Calu3 (cell line): ENCODE measurements around the gene PDK2. TPM values are rescaled to one million over a fixed set of nuclear protein-coding genes. Genes with fewer than 3 reads are reported as not detected.

Experiments
- BruUV-seq: library from RNA; stranded (reverse); fragments of 400-500 nt; replicated peaks from 2 replicates; lab custom pipeline; 2021; lab: Mats Ljungman, UMichigan
- CTCF ChIA-PET: fragments of 300-600 bp; sonication (Branson Sonifier 250); formaldehyde crosslinking; loops from one replicate; lab custom pipeline; 2022; ENCODE audit warnings: antibody characterized with exemption; lab: Charles Lee
- DNase-seq: peaks from one replicate; pipeline ENCODE4 v3.0.0; 2022
- H3K27ac Mint-ChIP-seq: one replicate; pipeline ENCODE4 v1.8.0; 2022; ENCODE audit warnings: mixed read lengths; ENCODE audit not compliant: unreplicated experiment
- H3K27me3 Mint-ChIP-seq: one replicate; pipeline ENCODE4 v1.8.0; 2022; ENCODE audit warnings: mixed read lengths; ENCODE audit not compliant: unreplicated experiment
- H3K36me3 Mint-ChIP-seq: one replicate; pipeline ENCODE4 v1.8.0; 2022; ENCODE audit warnings: mild to moderate bottlenecking, moderate library complexity, mixed read lengths; ENCODE audit not compliant: insufficient read depth, unreplicated experiment
- H3K4me1 Mint-ChIP-seq: one replicate; pipeline ENCODE4 v1.8.0; 2022; ENCODE audit warnings: mild to moderate bottlenecking, low read depth, mixed read lengths; ENCODE audit not compliant: unreplicated experiment
- H3K4me3 Mint-ChIP-seq: one replicate; pipeline ENCODE4 v1.8.0; 2022; ENCODE audit warnings: mild to moderate bottlenecking, low read depth, moderate library complexity, mixed read lengths; ENCODE audit not compliant: unreplicated experiment
- H3K9me3 Mint-ChIP-seq: one replicate; pipeline ENCODE4 v1.8.0; 2022; ENCODE audit warnings: low read depth, mixed read lengths; ENCODE audit not compliant: unreplicated experiment
- CTCF ChIP-seq: fragments of 200-600 bp; IDR thresholded peaks from one replicate; pipeline ENCODE4 v1.8.0; 2022; ENCODE audit warnings: antibody characterized with exemption; ENCODE audit not compliant: unreplicated experiment
- intact Hi-C: fragments of 100-400 bp; cut with micrococcal nuclease; formaldehyde crosslinking; loops from one replicate; pipeline ENCODE4 v1.10.0; 2022; ENCODE audit not compliant: unreplicated experiment
- total RNA-seq: library from RNA; stranded (reverse); gene quantifications from 2 replicates; pipeline ENCODE4 v1.2.3, GENCODE V29; 2022

Gene PDK2
- total RNA-seq, 1 experiment from 2014 or later, result 29.5 TPM

GRCh38 chr17:50161023-50161910, 66.1 kb downstream of the PDK2 start:
- H3K27me3 Mint-ChIP-seq, result peaks cover 59% of the 10 kb centered on the region
- TF ChIP-seq CTCF, result peak; percentile 81
- no peaks in the 10 kb centered on the region for H3K9me3 Mint-ChIP-seq
- peak overlapping the region; percentile 6 for H3K27ac Mint-ChIP-seq
- peak overlapping the region; percentile 75 for H3K4me3 Mint-ChIP-seq
- intact Hi-C loops, result loop anchor here (2.0 to 5.0 kb wide), 2 partner anchors 44 to 66 kb away; partner anchors contain the start of gene PDK2
- peaks cover 12% of the 10 kb centered on the region for H3K36me3 Mint-ChIP-seq
- CTCF ChIA-PET, result interaction anchor here (0.6 to 2.6 kb wide), 11 partner anchors 10 to 134 kb away, joined by 3 to 11 read pairs (median 4); partner anchors contain the start of gene PDK2
- DNase-seq, result peak; percentile 97
- peaks cover 18% of the 10 kb centered on the region for H3K4me1 Mint-ChIP-seq
- no TSS peak for BruUV-seq

Other genes starting within 250 kb of the PDK2 start
- gene TAC4, start 247.3 kb upstream of the PDK2 start, total RNA-seq, result not detected in 2 replicates
- 2.4 and 2.5 TPM in 2 replicates for gene DLX4, start 126.2 kb upstream of the PDK2 start, total RNA-seq
- not detected in 2 replicates for gene DLX3, start 100.1 kb upstream of the PDK2 start, total RNA-seq
- gene ITGA3, start 39.2 kb upstream of the PDK2 start, total RNA-seq, result 539 and 709 TPM in 2 replicates
- not detected in 2 replicates for gene SAMD14, start 34.8 kb downstream of the PDK2 start, total RNA-seq
- 74.3 and 89.7 TPM in 2 replicates for gene PPP1R9B, start 55.3 kb downstream of the PDK2 start, total RNA-seq
- not detected in 2 replicates for gene SGCA, start 70.7 kb downstream of the PDK2 start, total RNA-seq
- 5.5 and 9.4 TPM in 2 replicates for gene COL1A1, start 106.3 kb downstream of the PDK2 start, total RNA-seq
- 4.8 and 8.9 TPM in 2 replicates for gene TMEM92, start 179.1 kb downstream of the PDK2 start, total RNA-seq